Thyroid gland (tissue), 4 donors: ENCODE measurements around the gene TIAM2. TPM values are rescaled to one million over a fixed set of nuclear protein-coding genes. Genes with fewer than 3 reads are reported as not detected.

ENCODE experiments used
- DNase-seq, 2 donors: peaks; one replicate each; pipeline ENCODE4 v3.0.0-alpha.2; 2019
- H3K27ac ChIP-seq, 3 donors: fragments of 200-600 bp; sonication (generic); 1 replicate in 2 of 3; 2 replicates in 1 of 3; pipeline ENCODE4 v1.5.1; 2016 to 2019; ENCODE audit warnings: mild to moderate bottlenecking in 1 of 3, moderate library complexity in 1 of 3
- H3K27me3 ChIP-seq: fragments of 200-600 bp; sonication (generic); one replicate; pipeline ENCODE4 v1.5.1; 2019
- H3K36me3 ChIP-seq, 2 donors: fragments of 200-600 bp; sonication (generic); one replicate each; pipeline ENCODE4 v1.5.1; 2016 to 2019
- H3K4me1 ChIP-seq, 2 donors: fragments of 200-600 bp; sonication (generic); one replicate each; pipeline ENCODE4 v1.5.1; 2017 to 2019
- H3K4me3 ChIP-seq, 3 donors: fragments of 200-600 bp; sonication (generic); replicated peaks in 1 of 3; 1 replicate in 2 of 3; 2 replicates in 1 of 3; pipeline ENCODE4 v1.5.1; 2016; ENCODE audit warnings: mild to moderate bottlenecking in 1 of 3
- H3K9me3 ChIP-seq: fragments of 200-600 bp; sonication (generic); one replicate; pipeline ENCODE4 v1.5.1; 2017
- CTCF ChIP-seq, 6 experiments: fragments of 200-600 bp in 3 of 6; fragments of 450-650 bp in 3 of 6; sonication (generic) in 3 of 6; IDR thresholded peaks; one replicate each; pipeline ENCODE4 v1.5.1; 2016 to 2019; ENCODE audit warnings: antibody characterized with exemption in 6 of 6, mild to moderate bottlenecking in 2 of 6, inconsistent platforms in 1 of 6, moderate library complexity in 1 of 6
- POLR2A ChIP-seq, 2 donors: fragments of 450-650 bp; IDR thresholded peaks; one replicate each; pipeline ENCODE4 v1.6.1; 2017; ENCODE audit warnings: antibody characterized with exemption in 2 of 2, mild to moderate bottlenecking in 2 of 2, moderate library complexity in 1 of 2
- WGBS, 2 donors: methylation state at CpG; one replicate each; pipeline ENCODE4 v1.1.5; 2017; 5-methylcytosine and 5-hydroxymethylcytosine counted together
- intact Hi-C: fragments of 100-400 bp; cut with DNase I; formaldehyde crosslinking; loops from one replicate; pipeline ENCODE4 v1.15.1; 2023
- total RNA-seq, 4 donors: library from RNA; depleted of rRNA; stranded (reverse); fragments of >200 nt; gene quantifications; one replicate each; pipeline ENCODE4 v1.2.3, GENCODE V29; 2016

TIAM2 gene
- total RNA-seq, 4 donors from 2014 or later = 11.1 to 26.1 (median 18.5) TPM

DNA sequence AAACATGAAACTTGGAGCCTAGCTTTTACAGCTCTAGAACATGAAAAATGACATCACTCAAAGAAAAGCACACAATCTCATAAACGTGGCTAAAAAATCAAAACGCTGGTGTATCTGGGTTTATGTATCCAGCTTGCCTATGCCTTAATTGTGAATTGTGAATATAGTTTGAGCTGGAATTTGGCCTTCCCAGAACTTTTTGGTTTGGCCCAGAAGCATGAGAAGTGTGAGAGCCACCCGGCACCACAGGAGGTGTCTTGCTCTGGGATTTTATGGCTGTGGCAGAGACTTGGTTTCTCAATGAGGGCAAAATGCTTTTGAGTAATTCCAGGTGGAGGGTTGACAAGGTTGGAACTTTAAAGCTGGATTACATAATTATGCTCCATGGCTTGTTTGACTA is 69.2 kb downstream of the TIAM2 start:
- Histone ChIP-seq H3K4me3 (no peak overlapping the region), H3K27me3 (no peaks in the 10 kb centered on the region), H3K27ac (no peak overlapping the region), H3K4me1 (peaks cover 4 to 11% of the 10 kb centered on the region in 2 donors), H3K9me3 (no peaks in the 10 kb centered on the region), H3K36me3 (no peaks in the 10 kb centered on the region)
- DNase-seq = no peak
- TF ChIP-seq POLR2A (IDR thresholded peaks at IDR 0.05) = no peak
- no peak for TF ChIP-seq CTCF (IDR thresholded peaks at IDR 0.05)
- 81 to 87% methylated on average over 3 of the region's 3 CpGs for WGBS, 2 donors
- intact Hi-C loops = no loop called here

- no peaks in the 10 kb centered on the region for H3K36me3 ChIP-seq
- TF ChIP-seq POLR2A (IDR thresholded peaks at IDR 0.05) (no peak), CTCF (IDR thresholded peaks at IDR 0.05) (no peak)
- H3K27me3 ChIP-seq = no peaks in the 10 kb centered on the region
- no peak overlapping the region for H3K4me3 ChIP-seq
- H3K4me1 ChIP-seq = peaks cover 4 to 11% of the 10 kb centered on the region in 2 donors
- 80 to 85% methylated on average over 6 of the region's 6 CpGs for WGBS, 2 donors
- H3K27ac ChIP-seq = no peak overlapping the region
- no peak for DNase-seq
- intact Hi-C loops = no loop called here
- H3K9me3 ChIP-seq = no peaks in the 10 kb centered on the region
These were observed 71.2 kb downstream of the TIAM2 start for GRCh38 chr6:155066361-155066760.

DNA sequence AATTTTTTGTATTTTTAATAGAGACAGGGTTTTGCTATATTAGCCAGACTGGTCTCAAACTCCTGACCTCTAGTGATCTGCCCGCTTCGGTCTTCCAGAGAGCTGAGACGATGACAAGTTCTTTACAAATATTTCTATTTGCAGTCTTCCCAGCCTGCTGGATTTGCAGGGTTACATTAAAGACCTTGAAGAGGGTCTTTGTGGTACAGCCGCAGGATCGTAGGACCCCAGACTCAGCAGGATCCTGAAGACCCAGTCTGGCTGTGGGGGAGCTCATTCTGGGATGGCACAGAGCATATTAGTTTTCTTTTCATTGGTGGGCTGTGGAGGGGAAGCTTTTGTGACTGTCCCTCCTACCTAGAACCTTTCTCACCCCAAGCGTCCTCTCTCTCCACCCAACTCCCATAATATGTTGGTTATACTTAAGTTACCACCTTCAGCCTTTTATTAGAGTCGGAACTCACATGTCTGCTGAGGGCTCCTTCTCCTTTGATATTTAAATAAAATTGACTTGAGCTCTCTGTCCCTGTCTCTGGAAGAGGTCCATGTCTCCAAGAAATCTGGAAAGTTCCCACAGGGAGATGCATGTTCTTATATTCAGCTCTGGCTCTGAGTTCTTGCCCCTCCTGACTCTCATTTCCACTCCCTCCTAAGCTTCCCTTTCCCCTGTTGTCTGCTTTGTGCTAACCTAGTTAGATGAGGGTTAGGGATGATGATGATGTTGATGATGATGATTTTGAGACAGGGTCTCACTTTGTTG is 72.0 kb downstream of the TIAM2 start:
- intact Hi-C loops = no loop called here
- peaks cover 4 to 11% of the 10 kb centered on the region in 2 donors for H3K4me1 ChIP-seq
- H3K27ac ChIP-seq = no peak overlapping the region
- no peaks in the 10 kb centered on the region for H3K36me3 ChIP-seq
- WGBS, 2 donors = 85 to 89% methylated on average over 7 of the region's 7 CpGs
- TF ChIP-seq POLR2A (IDR thresholded peaks at IDR 0.05) (no peak), CTCF (IDR thresholded peaks at IDR 0.05) (no peak)
- no peak overlapping the region for H3K4me3 ChIP-seq
- no peak for DNase-seq
- no peaks in the 10 kb centered on the region for H3K9me3 ChIP-seq
- H3K27me3 ChIP-seq = no peaks in the 10 kb centered on the region

DNA sequence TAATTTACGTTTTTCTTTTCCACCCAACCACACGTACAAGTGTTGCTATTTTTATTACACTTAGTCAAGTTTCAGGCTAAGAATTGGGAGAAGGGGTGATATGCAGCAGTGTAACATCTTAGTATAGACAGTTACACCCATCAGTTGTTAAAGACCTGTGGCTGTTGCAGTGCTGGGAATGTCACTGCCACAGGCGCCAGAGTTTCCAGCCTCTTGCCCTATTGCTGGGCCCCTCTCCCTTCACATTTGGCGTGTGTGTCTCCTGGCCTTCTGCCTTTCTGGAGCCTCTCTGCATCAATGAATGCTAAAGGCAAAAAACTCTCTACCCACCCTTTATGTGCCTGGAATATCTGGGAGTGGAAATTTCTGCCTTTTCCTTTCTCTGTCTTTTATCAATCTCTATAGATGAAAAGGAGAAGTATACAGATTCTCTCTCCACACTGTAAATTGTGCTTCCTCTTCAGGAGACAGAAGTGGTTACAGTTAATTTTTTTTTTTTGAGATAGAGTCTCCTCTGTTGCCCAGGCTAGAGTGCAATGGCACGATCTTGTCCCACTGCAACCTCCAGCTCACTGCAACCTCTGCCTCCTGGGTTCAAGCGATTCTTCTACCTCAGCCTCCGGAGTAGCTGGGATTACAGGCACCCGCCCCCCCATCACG is 73.0 kb downstream of the TIAM2 start:
- intact Hi-C loops = no loop called here
- TF ChIP-seq CTCF (IDR thresholded peaks at IDR 0.05) (no peak), POLR2A (IDR thresholded peaks at IDR 0.05) (no peak)
- Histone ChIP-seq H3K27me3 (no peaks in the 10 kb centered on the region), H3K4me1 (peaks cover 4 to 11% of the 10 kb centered on the region in 2 donors), H3K9me3 (no peaks in the 10 kb centered on the region), H3K36me3 (no peaks in the 10 kb centered on the region), H3K4me3 (no peak overlapping the region), H3K27ac (no peak overlapping the region)
- no peak for DNase-seq
- WGBS, 2 donors = 64 to 70% methylated on average over 9 of the region's 9 CpGs

DNA sequence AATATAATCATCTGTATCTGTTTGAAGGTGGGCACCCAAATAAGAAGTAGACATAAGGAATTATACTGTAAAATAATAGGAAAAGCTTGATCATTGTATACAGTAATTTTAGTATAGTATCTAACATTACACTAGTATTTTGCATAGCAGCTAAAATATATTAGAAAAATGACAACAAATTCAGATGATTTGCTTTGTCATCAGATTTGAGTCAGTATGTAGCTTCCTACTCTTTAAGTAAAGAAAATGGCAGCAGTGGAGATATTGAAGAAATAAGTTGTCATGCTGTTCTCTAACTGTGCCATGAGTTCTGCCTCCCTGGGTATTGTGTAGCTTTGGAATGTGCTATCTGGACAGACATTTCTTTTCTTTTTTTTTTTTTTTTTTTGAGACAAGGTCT is 74.4 kb downstream of the TIAM2 start:
- H3K4me1 ChIP-seq = peaks cover 4 to 11% of the 10 kb centered on the region in 2 donors
- DNase-seq = no peak
- intact Hi-C loops = no loop called here

More for the DNA sequence above, 74.4 kb downstream of the TIAM2 start:
- Histone ChIP-seq H3K9me3 (no peaks in the 10 kb centered on the region), H3K27ac (no peak overlapping the region), H3K27me3 (no peaks in the 10 kb centered on the region), H3K36me3 (no peaks in the 10 kb centered on the region), H3K4me3 (no peak overlapping the region)
- TF ChIP-seq POLR2A (IDR thresholded peaks at IDR 0.05) (no peak), CTCF (IDR thresholded peaks at IDR 0.05) (no peak)
